ENCODE results near the gene EVC2. TPM values are rescaled to one million over a fixed set of nuclear protein-coding genes. Genes with fewer than 3 reads are reported as not detected.

The EVC2 gene
- total RNA-seq, 4 donors from 2014 or later, result 7.8 to 22.2 (median 9.9) TPM

- Histone ChIP-seq H3K4me1 (no peaks in the 10 kb centered on the region), H3K27me3 (no peaks in the 10 kb centered on the region), H3K4me3 (no peak overlapping the region), H3K9me3 (no peaks in the 10 kb centered on the region), H3K36me3 (peaks cover 24% of the 10 kb centered on the region), H3K27ac (no peak overlapping the region)
- 91% methylated on average over 4 of the region's 4 CpGs for WGBS
- DNase-seq (ENCODE audit: low spot score in 2 of 2), result no peak
- TF ChIP-seq CTCF (IDR thresholded peaks at IDR 0.05) (no peak), POLR2AphosphoS5 (IDR thresholded peaks at IDR 0.05) (no peak), EP300 (IDR thresholded peaks at IDR 0.05) (no peak), POLR2A (IDR thresholded peaks at IDR 0.05) (no peak)
Observed at GRCh38 chr4:5638316-5638715, 70.0 kb downstream of the EVC2 start.

DNA sequence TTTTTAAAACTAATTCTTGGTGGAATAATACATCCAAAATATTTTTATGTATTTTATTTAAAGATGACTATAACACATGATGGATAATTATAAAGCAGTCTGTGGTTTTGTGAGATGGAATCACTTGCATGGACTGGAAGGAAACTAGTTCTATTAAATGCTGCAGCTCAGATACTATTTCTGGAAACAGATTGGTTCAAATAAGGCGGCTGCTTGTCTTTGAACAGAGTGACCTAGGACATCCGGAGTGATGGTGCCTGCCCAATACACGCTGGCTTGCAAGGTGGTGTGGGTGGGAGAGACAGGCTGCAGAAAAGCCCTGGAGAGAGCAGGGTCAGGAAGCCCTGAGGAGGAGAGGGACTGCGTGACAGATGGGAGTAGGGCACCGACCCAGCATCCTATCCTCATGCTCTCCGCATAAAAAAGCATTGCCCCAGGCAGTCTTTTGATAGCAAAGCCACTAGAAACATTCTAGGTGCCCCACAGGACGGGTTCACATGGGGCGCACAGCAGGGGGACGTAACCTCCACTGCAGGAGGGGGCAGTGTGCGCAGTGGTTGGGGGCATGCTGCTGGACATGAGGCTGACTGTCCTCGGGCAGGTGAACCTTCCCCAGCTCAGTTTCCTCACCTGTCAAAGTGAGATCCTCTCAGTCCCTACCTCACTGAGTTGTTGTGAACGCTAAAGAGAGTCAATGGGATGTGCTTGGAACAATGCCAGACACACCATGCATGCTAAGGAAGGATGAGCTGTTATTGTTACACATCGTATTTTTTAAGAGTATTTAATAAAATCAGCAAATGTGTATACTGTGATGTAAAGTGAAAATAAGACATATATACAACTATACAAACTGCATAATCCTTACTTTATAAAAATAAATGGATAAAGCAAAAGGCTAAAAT lies 71.3 kb downstream of the EVC2 start:
- Histone ChIP-seq H3K27me3 (no peaks in the 10 kb centered on the region), H3K4me3 (no peak overlapping the region), H3K27ac (no peak overlapping the region), H3K4me1 (no peaks in the 10 kb centered on the region), H3K9me3 (no peaks in the 10 kb centered on the region), H3K36me3 (peaks cover 24% of the 10 kb centered on the region)
- TF ChIP-seq CTCF (IDR thresholded peaks at IDR 0.05), result no peak
- TF ChIP-seq POLR2AphosphoS5 (IDR thresholded peaks at IDR 0.05), result no peak
- no peak for TF ChIP-seq EP300 (IDR thresholded peaks at IDR 0.05)
- TF ChIP-seq POLR2A (IDR thresholded peaks at IDR 0.05), result no peak
- WGBS, result 79% methylated on average over 13 of the region's 13 CpGs
- no peak for DNase-seq (ENCODE audit: low spot score in 2 of 2)

DNA sequence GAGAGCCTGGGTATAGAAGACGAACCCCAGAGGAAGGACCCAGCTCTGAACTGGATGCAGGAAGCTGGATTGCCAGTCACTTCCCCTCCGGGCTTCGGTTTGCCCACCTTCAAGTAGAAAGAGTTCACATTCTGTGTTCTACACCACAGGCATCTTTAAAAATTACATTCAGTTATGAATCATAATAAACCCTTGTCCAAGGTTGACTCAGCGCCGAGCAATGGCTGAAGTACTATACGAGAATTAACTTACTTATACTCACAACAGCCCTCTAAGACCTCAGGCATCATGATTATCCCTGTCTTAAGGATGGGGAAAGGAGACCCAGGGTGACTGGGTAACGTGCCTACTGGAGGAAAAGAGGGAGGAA lies 72.5 kb downstream of the EVC2 start:
- no peaks in the 10 kb centered on the region for H3K27me3 ChIP-seq
- no peaks in the 10 kb centered on the region for H3K4me1 ChIP-seq
- 83% methylated on average over 7 of the region's 7 CpGs for WGBS
- H3K36me3 ChIP-seq, result peaks cover 28% of the 10 kb centered on the region
- no peak overlapping the region for H3K27ac ChIP-seq
- no peak overlapping the region for H3K4me3 ChIP-seq
- TF ChIP-seq POLR2AphosphoS5 (IDR thresholded peaks at IDR 0.05), result no peak
- no peak for TF ChIP-seq EP300 (IDR thresholded peaks at IDR 0.05)
- TF ChIP-seq CTCF (IDR thresholded peaks at IDR 0.05), result no peak
- no peak for TF ChIP-seq POLR2A (IDR thresholded peaks at IDR 0.05)
- no peaks in the 10 kb centered on the region for H3K9me3 ChIP-seq
- no peak for DNase-seq (ENCODE audit: low spot score in 2 of 2)

- H3K9me3 ChIP-seq, result no peaks in the 10 kb centered on the region
- no peak for DNase-seq (ENCODE audit: low spot score in 2 of 2)
- no peak for TF ChIP-seq EP300 (IDR thresholded peaks at IDR 0.05)
- no peak for TF ChIP-seq POLR2AphosphoS5 (IDR thresholded peaks at IDR 0.05)
- no peak for TF ChIP-seq CTCF (IDR thresholded peaks at IDR 0.05)
- TF ChIP-seq POLR2A (IDR thresholded peaks at IDR 0.05), result no peak
- no peak overlapping the region for H3K4me3 ChIP-seq
- no peaks in the 10 kb centered on the region for H3K27me3 ChIP-seq
- peaks cover 37% of the 10 kb centered on the region for H3K36me3 ChIP-seq
- no peaks in the 10 kb centered on the region for H3K4me1 ChIP-seq
- 78% methylated on average over 2 of the region's 2 CpGs for WGBS
- no peak overlapping the region for H3K27ac ChIP-seq
Observed at GRCh38 chr4:5632571-5632970, 75.8 kb downstream of the EVC2 start.

DNA sequence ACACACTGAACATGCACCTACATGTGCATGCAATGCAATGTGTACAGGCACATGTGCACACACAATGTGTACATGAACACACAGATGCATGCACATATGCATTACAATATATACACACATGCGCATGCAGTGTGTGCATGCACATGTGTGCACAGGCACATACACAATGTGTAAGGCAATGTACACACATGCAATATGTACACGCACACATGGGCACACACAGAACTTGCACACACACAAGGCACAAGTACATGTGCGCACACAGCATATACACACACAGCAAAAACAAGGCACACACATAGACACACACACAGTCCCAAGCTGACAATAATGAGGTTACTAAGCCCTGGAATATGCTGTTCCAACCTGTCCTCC lies 76.3 kb downstream of the EVC2 start:
- DNase-seq (ENCODE audit: low spot score in 2 of 2), result no peak
- Histone ChIP-seq H3K27ac (no peak overlapping the region), H3K36me3 (peaks cover 40% of the 10 kb centered on the region), H3K9me3 (no peaks in the 10 kb centered on the region), H3K4me1 (no peaks in the 10 kb centered on the region), H3K27me3 (no peaks in the 10 kb centered on the region), H3K4me3 (no peak overlapping the region)
- WGBS, result 85% methylated on average over 3 of the region's 3 CpGs
- no peak for TF ChIP-seq POLR2A (IDR thresholded peaks at IDR 0.05)
- TF ChIP-seq POLR2AphosphoS5 (IDR thresholded peaks at IDR 0.05), result no peak
- no peak for TF ChIP-seq EP300 (IDR thresholded peaks at IDR 0.05)
- no peak for TF ChIP-seq CTCF (IDR thresholded peaks at IDR 0.05)
